Limb (tissue), 2 donors: ENCODE results near the gene TRAK1.

Source experiments
- DNase-seq, 2 donors: peaks; one replicate each; pipeline ENCODE4 v3.0.0-alpha.2; 2016; ENCODE audit errors: extremely low spot score in 2 of 2

Gene TRAK1, protein sequence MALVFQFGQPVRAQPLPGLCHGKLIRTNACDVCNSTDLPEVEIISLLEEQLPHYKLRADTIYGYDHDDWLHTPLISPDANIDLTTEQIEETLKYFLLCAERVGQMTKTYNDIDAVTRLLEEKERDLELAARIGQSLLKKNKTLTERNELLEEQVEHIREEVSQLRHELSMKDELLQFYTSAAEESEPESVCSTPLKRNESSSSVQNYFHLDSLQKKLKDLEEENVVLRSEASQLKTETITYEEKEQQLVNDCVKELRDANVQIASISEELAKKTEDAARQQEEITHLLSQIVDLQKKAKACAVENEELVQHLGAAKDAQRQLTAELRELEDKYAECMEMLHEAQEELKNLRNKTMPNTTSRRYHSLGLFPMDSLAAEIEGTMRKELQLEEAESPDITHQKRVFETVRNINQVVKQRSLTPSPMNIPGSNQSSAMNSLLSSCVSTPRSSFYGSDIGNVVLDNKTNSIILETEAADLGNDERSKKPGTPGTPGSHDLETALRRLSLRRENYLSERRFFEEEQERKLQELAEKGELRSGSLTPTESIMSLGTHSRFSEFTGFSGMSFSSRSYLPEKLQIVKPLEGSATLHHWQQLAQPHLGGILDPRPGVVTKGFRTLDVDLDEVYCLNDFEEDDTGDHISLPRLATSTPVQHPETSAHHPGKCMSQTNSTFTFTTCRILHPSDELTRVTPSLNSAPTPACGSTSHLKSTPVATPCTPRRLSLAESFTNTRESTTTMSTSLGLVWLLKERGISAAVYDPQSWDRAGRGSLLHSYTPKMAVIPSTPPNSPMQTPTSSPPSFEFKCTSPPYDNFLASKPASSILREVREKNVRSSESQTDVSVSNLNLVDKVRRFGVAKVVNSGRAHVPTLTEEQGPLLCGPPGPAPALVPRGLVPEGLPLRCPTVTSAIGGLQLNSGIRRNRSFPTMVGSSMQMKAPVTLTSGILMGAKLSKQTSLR

DNA sequence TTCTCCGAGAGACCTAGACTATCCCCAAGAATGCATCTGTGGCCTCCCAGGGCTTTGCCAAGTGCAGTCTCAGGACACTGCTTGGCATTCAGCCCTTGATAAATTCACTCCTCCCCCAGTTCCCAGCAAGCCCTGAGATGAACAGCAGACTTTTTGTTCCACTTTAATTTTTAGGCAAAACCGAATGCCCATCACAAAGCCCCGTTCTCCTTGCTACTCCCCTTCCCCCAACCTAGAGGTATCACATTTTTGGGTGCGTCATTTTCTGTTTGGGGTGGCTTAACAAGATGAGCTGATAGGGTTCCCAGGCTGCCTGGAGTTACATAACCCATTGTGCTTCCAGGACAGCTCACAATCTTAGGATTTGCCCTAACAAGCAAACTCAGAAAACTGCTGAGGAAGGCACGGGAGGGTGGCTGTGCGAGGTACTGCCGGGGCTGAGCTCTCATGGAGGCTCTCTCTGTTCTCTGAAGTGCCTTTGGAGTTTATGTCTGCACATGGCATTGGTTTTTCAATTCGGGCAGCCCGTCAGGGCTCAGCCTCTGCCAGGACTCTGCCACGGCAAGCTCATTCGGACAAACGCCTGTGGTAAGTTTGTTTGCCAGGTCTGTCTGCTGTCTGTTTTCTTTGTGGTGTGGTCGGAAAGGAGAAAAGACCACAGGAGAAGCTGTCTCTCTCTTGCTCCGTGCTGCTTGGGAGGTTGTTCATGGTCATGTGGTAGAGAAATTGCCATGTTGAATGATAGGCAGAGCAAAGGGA is at the start of gene TRAK1:
TRAK1 (plus strand) TSS at position 385 of the 759 bp plus-strand sequence; CDS start at position 498, 113 bp downstream.
- no peak for DNase-seq

GRCh38 chr3:42042747-42043098 is 48.4 kb upstream of the TRAK1 start:
- DNase-seq: peak in 1 of 2 donors; percentile 20

- peak; percentile 79 to 86 for DNase-seq
These were observed 47.9 kb upstream of the TRAK1 start for GRCh38 chr3:42043099-42043813.

DNA sequence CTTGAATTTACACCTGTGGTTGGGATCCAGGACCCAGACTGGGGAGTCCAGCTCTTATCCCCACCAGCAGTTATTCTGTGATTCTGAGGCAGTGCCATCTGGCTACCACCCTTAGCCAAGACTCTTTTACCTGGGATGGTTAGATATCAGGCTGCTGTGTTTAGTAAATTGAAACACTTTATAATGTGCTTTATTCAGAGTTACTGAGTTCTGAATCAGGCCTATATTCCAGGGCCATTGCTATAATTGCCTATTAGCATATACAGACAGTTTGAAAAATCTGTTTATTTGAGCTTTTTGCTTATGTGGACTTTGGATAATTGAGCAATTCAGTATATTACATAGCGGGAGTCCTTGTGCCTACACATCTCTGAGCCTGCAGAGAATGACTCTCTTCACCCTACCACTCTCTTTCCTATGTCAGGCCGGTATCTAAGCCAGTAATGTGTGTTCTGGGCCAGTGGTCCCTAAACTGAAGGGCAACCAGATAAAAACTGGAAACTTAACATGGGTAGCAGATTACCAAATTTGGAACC is 45.4 kb upstream of the TRAK1 start:
- peak in 1 of 2 donors; percentile 3 for DNase-seq

DNA sequence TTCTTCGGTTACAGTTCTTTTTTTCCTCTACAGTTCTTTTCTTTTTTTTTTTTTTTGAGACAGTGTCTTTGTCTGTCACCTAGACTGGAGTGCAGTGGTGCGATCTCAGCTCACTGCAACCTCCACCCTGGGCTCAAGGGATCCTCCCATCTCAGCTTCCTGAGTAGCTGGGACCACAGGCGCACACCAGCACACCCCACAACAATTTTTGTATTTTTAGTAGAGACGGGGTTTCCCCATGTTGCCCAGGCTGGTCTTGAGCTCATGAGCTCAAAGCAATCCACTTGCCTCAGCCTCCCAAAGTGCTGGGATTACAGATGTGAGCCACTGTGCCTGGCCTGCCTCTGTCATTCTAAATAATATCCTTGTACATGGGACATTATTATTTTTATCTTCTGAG is 42.6 kb upstream of the TRAK1 start:
- DNase-seq: peak in 1 of 2 donors; percentile 3

DNA sequence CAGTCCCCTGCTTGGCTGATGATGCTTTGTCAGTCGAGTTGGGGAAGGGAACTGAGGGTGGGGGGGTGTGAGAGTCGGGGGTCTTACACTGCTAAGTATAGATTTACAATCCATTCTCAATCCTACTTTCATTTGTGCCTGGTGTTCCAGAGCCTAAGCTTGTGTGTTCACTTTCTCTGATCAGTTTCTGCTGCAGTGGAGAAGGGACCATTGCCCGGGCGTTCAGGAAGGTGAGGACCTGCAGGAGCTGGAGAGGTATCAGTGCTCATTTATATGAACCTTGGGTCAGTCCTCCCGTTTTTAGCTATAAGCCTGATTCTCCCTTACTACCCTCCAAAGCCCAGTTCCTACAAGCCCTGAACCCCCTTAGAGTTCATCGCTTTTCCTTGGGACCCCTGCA is 41.0 kb upstream of the TRAK1 start:
- peak in 1 of 2 donors; percentile 12 for DNase-seq

GRCh38 chr3:42051384-42052131 is 39.6 kb upstream of the TRAK1 start:
- no peak for DNase-seq

DNA sequence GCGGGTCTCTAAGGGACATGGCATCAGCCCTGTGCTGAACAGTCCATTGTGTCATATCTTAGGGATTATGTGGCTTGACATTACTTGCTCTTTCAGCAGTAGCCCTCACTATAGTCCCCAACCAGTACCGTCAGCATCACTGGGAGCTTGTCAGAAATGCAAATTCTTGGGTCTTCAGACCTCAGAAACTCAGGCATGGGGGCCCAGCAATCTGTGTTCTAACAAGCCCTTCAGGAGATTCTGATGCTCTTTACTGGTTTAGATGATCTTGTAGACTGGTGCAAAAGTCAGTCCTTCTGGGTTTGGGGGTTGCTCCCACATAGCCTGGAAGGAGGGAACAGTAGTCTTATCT is 39.0 kb upstream of the TRAK1 start:
- DNase-seq: no peak

- DNase-seq: no peak
These were observed 38.4 kb upstream of the TRAK1 start for GRCh38 chr3:42052484-42053351.

- no peak for DNase-seq
These were observed 37.7 kb upstream of the TRAK1 start for GRCh38 chr3:42053476-42053875.

GRCh38 chr3:42055291-42055690 is 35.9 kb upstream of the TRAK1 start:
- peak in 1 of 2 donors; percentile 8 for DNase-seq

DNA sequence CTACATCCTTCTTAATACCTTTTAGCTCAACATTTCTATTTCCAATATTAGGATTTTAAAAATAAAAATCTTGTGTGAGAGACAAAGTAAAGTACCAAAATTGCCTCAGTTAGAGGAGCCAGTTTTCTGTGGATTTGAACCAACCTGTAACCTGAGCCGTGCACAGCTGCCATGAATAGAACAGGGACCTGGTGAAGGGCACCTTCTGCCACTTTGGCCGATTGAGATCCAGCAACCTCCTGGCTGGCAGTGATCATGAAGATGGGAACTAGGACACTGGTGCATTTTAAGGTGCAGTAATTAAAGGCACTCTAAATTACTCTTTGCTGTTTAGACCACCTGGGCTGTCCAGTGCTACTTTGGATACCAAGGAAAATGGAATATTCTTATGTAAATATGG is 34.3 kb upstream of the TRAK1 start:
- DNase-seq: peak in 1 of 2 donors; percentile 17

DNA sequence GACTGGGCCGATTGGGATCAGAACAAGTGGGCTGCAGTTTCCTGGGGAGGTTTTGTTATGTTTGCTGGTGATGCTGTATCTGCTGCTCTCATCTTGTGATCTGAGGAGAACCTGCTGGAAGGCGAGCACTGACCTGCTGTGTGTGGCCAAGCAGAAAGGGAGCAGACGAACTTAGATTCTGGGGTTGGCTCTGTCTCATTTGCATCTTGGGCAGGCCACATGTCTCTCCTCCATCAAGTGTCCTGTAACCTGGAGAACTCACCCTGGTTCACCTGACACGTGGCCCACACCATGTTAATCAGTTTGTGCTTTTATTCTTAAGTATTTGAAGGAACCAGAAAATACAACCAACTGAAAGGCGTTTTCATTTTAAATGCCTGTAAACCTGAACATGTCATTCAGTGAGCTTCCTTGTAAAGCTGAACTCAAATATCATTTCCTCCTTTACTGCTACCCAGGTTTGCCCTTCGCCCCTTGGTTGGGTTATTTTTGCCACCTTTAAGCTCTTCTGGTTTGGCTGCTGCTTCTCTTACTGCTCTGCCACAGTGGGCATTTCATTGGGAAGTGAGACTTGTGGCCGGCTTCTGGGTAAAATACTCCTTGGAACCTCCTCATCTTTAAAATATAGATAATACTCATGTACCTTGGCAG is 33.5 kb upstream of the TRAK1 start:
- no peak for DNase-seq

- no peak for DNase-seq
These were observed 30.0 kb upstream of the TRAK1 start for GRCh38 chr3:42061025-42061712.

DNA sequence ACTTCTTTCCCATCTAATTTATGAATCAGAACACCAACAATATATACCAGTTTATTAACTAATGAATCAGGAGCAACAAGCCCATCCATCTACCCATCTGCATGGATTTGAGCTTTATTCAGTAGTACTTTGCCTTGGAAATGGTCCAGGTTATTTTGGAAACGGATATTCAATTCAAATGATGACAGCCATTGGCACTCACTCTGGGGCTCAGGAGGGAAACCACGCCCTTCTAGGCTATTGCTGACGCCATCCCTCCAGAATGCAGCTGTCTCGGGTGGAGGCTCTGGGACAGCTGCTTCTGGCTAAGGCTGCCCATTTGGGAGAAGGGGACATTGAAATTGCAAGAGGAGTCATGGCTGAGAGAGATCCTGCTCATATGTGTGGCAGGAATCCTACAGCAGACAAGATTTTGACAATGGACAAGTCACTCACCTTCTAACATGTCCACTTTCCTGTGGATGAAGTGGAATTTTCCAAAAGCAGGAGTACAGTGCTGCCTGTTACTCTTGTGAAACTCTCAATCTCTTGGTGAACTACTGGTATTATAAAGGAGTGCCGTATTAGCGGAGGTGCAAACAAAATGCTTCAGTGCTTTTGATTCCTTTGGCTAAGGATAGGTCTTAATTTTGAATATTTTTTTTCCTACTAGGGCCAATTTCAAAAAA is 29.3 kb upstream of the TRAK1 start:
- peak; percentile 76 to 94 for DNase-seq

- no peak for DNase-seq
These were observed 28.7 kb upstream of the TRAK1 start for GRCh38 chr3:42062464-42062863.

DNA sequence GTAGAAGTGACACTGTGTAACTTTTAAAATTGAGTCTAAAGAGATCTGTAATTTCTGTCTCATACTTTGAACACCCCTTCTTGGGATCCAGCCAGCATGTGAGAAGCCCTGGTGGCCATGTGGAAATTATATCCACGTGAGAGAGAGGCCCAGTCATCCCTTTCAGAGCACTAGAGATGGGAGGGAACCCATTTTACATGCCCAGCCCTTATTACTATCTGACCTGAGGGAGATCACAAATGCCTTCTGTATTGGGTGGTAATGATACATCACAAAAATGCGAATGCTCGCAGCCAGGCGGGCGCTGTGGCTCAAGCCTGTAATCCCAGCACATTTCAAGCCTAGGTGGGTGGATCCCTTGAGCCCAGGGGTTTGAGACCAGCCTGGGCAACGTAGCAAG is 27.3 kb upstream of the TRAK1 start:
- DNase-seq: no peak
